IMR-90 (cell line): ENCODE data around the gene TTC16. TPM values are rescaled to one million over a fixed set of nuclear protein-coding genes. Genes with fewer than 3 reads are reported as not detected.

Experiments used
- ATAC-seq: fragments of 200-7000 bp; cut with Tn5 transposase; 2 replicates; pipeline ENCODE4 v1.9.1; 2020; ENCODE audit warnings: low read depth, mild to moderate bottlenecking, moderate library complexity
- BruUV-seq: library from RNA; stranded (reverse); fragments of 400-500 nt; replicated peaks from 2 replicates; lab custom pipeline; 2021; lab: Mats Ljungman, UMichigan
- CTCF ChIA-PET: fragments of 300-600 bp; formaldehyde crosslinking; extraction: SDS; loops from one replicate; lab custom pipeline; 2021; ENCODE audit warnings: antibody characterized with exemption; lab: Yijun Ruan, JAX
- POLR2A ChIA-PET: fragments of 300-600 bp; sonication (Branson Sonifier 250); formaldehyde crosslinking; loops from one replicate; lab custom pipeline; 2022; ENCODE audit warnings: antibody characterized with exemption; ENCODE audit not compliant: unreplicated experiment; lab: Charles Lee
- DNase-seq: peaks from one replicate; pipeline ENCODE4 v3.0.0; 2013
- H2AFZ ChIP-seq: replicated peaks from 2 replicates; pipeline ENCODE3; 2013; ENCODE audit warnings: low read length, mild to moderate bottlenecking; ENCODE audit not compliant: poor library complexity
- H2AK5ac ChIP-seq: 2 replicates; pipeline ENCODE4 v1.6.1; 2013; ENCODE audit warnings: low read depth, low read length, inconsistent platforms
- H2AK9ac ChIP-seq: replicated peaks from 2 replicates; pipeline ENCODE3; 2013; ENCODE audit warnings: mild to moderate bottlenecking, low read depth, low read length, moderate library complexity; ENCODE audit not compliant: poor library complexity
- H2BK120ac ChIP-seq: 2 replicates; pipeline ENCODE4 v1.6.1; 2013; ENCODE audit warnings: low read depth, low read length, inconsistent platforms
- H2BK15ac ChIP-seq: 3 replicates; pipeline ENCODE4 v1.6.1; 2013; ENCODE audit warnings: low read depth, low read length, inconsistent platforms
- H2BK20ac ChIP-seq: 2 replicates; pipeline ENCODE4 v1.6.1; 2013; ENCODE audit warnings: low read depth, mild to moderate bottlenecking, inconsistent platforms, low read length, moderate library complexity
- H2BK5ac ChIP-seq: 2 replicates; pipeline ENCODE4 v1.6.1; 2013; ENCODE audit warnings: mild to moderate bottlenecking, low read depth, low read length, inconsistent platforms; ENCODE audit not compliant: poor library complexity, severe bottlenecking
- H3K14ac ChIP-seq: replicated peaks from 2 replicates; pipeline ENCODE4 v1.6.1; 2013; ENCODE audit warnings: low read depth, low read length, inconsistent platforms
- H3K18ac ChIP-seq: 2 replicates; pipeline ENCODE4 v1.6.1; 2013; ENCODE audit warnings: low read depth, low read length, control low read depth
- H3K23ac ChIP-seq: 2 replicates; pipeline ENCODE4 v1.6.1; 2013; ENCODE audit warnings: low read depth, low read length, inconsistent platforms
- H3K27ac ChIP-seq: 2 replicates; pipeline ENCODE4 v1.5.1; 2013; ENCODE audit warnings: mild to moderate bottlenecking, control low read depth, low read length; ENCODE audit not compliant: insufficient read depth
- H3K27me3 ChIP-seq: 2 replicates; pipeline ENCODE4 v1.6.1; 2013; ENCODE audit warnings: low read length; ENCODE audit not compliant: control insufficient read depth, insufficient read depth
- H3K36me3 ChIP-seq: 2 replicates; pipeline ENCODE4 v1.6.1; 2013; ENCODE audit warnings: low read length, mixed read lengths; ENCODE audit not compliant: control insufficient read depth, insufficient read depth
- H3K4ac ChIP-seq: 2 replicates; pipeline ENCODE4 v1.6.1; 2013; ENCODE audit warnings: low read depth, low read length, inconsistent platforms
- H3K4me1 ChIP-seq: 2 replicates; pipeline ENCODE4 v1.6.1; 2013; ENCODE audit warnings: low read length, mixed read lengths; ENCODE audit not compliant: control insufficient read depth, insufficient read depth
- H3K4me2 ChIP-seq: 2 replicates; pipeline ENCODE4 v1.6.1; 2013; ENCODE audit warnings: low read depth, mild to moderate bottlenecking, control low read depth, low read length, moderate library complexity
- H3K4me3 ChIP-seq: 2 replicates; pipeline ENCODE4 v1.5.1; 2013; ENCODE audit warnings: low read depth, mild to moderate bottlenecking, control low read depth, low read length, moderate library complexity; ENCODE audit not compliant: insufficient read depth
- H3K56ac ChIP-seq: 2 replicates; pipeline ENCODE4 v1.6.1; 2013; ENCODE audit warnings: low read length, inconsistent platforms; ENCODE audit not compliant: insufficient read depth; ENCODE audit errors: extremely low read depth
- H3K79me1 ChIP-seq, 2 experiments: 2 replicates each; pipeline ENCODE4 v1.6.1; 2013; ENCODE audit warnings: low read length in 2 of 2, inconsistent platforms in 1 of 2, low read depth in 1 of 2
- H3K9ac ChIP-seq: 2 replicates; pipeline ENCODE4 v1.6.1; 2013; ENCODE audit warnings: low read depth, low read length, control low read depth
- H3K9me1 ChIP-seq: 2 replicates; pipeline ENCODE4 v1.6.1; 2013; ENCODE audit warnings: low read length, inconsistent platforms; ENCODE audit not compliant: insufficient read depth
- H3K9me3 ChIP-seq: 2 replicates; pipeline ENCODE4 v1.6.1; 2013; ENCODE audit warnings: low read length; ENCODE audit not compliant: control insufficient read depth, insufficient read depth
- H4K20me1 ChIP-seq: 2 replicates; pipeline ENCODE4 v1.6.1; 2013; ENCODE audit warnings: low read length, inconsistent platforms; ENCODE audit not compliant: insufficient read depth
- H4K5ac ChIP-seq: 2 replicates; pipeline ENCODE4 v1.6.1; 2013; ENCODE audit warnings: mild to moderate bottlenecking, low read depth, low read length, control low read depth
- H4K8ac ChIP-seq, 2 experiments: 2 replicates each; pipeline ENCODE4 v1.6.1; 2013; ENCODE audit warnings: low read depth in 2 of 2, low read length in 2 of 2, control low read depth in 1 of 2, inconsistent platforms in 1 of 2
- H4K91ac ChIP-seq: 2 replicates; pipeline ENCODE4 v1.6.1; 2013; ENCODE audit warnings: low read depth, low read length, inconsistent platforms; ENCODE audit not compliant: insufficient read depth
- CHD1 ChIP-seq: IDR thresholded peaks from 2 replicates; pipeline ENCODE4 v1.6.1; 2012; ENCODE audit warnings: low read depth, low read length, improper control_type of control experiment
- FOS ChIP-seq: fragments of 150-350 bp; IDR thresholded peaks from 2 replicates; pipeline ENCODE4 v1.6.1; 2016; ENCODE audit warnings: low read depth, low read length
- RFX5 ChIP-seq: IDR thresholded peaks from 2 replicates; pipeline ENCODE4 v1.8.0; 2012; ENCODE audit warnings: low read depth, mild to moderate bottlenecking, low read length, moderate library complexity
- WGBS, 2 experiments: methylation state at CpG; one replicate each; pipeline versions ENCODE4 v1.1.5 to v1.1.7; 2013; ENCODE audit warnings: missing lambda C conversion rate in 2 of 2; ENCODE audit not compliant: insufficient read length in 1 of 2; ENCODE audit errors: extremely low coverage in 2 of 2; 5-methylcytosine and 5-hydroxymethylcytosine counted together
- dilution Hi-C: fragments of 300-500 bp; cut with HindIII; formaldehyde crosslinking; loops from one replicate; pipeline ENCODE4 v1.14.3; 2018; ENCODE audit warnings: low sequenced_read_pairs; ENCODE audit not compliant: unreplicated experiment
- in situ Hi-C: fragments of 300-500 bp; cut with MboI; formaldehyde crosslinking; loops from 3 replicates; pipeline ENCODE4 v1.14.3; 2019; ENCODE audit warnings: low sequenced_read_pairs, inconsistent platforms, mixed read lengths
- intact Hi-C: fragments of 100-400 bp; cut with micrococcal nuclease; formaldehyde crosslinking; loops from 2 replicates; pipeline ENCODE4 v1.10.0; 2022
- polyA plus RNA-seq, 3 experiments: library from polyadenylated mRNA; depleted of rRNA; stranded (reverse); fragments of >200 nt; gene quantifications; 2 replicates each; pipeline ENCODE4 v1.2.3, GENCODE V29; 2012; ENCODE audit warnings: low replicate concordance in 1 of 3
- total RNA-seq: library from RNA; depleted of rRNA; stranded (reverse); fragments of >200 nt; gene quantifications from 2 replicates; pipeline ENCODE4 v1.2.3, GENCODE V29; 2012

TTC16 gene
- total and polyA plus RNA-seq, 2 of the 4 experiments (the other 2 are of a cell fraction), result 0.02 TPM; not detected in 1

GRCh38 chr9:127698985-127699670 is 16.8 kb upstream of the TTC16 start:
- 21% methylated on average over 26 of the region's 41 CpGs; no CpG with 5 or more reads in 1 of the 2 experiments for WGBS, 2 experiments
- BruUV-seq, result no TSS peak
- H2AK5ac ChIP-seq, result no peak overlapping the region; the same call in 1 of the 2 replicates

More at GRCh38 chr9:127698985-127699670, 16.8 kb upstream of the TTC16 start:
- Histone ChIP-seq H3K9me1 (no peaks in the 10 kb centered on the region; the same call in none of the 2 replicates), H3K56ac (no peak overlapping the region), H4K91ac (peak overlapping the region; percentile 66), H2BK15ac (no peak overlapping the region), H3K36me3 (no peaks in the 10 kb centered on the region), H3K9ac (no peak overlapping the region), H3K27ac (0 out of 2 replicates have a peak overlapping the region, but pooled peaks have one; percentile 12), H4K8ac (peak overlapping the region; percentile 88 to 91), H3K4ac (peak overlapping the region; percentile 65), H3K14ac (no peak overlapping the region; the same call in 1 of the 2 replicates), H4K5ac (peak overlapping the region; percentile 95), H3K18ac (peak overlapping the region; percentile 69; the same call in 1 of the 2 replicates), H3K23ac (no peak overlapping the region), H4K20me1 (no peaks in the 10 kb centered on the region), H3K27me3 (no peaks in the 10 kb centered on the region; the same call in 1 of the 2 replicates), H2BK20ac (no peak overlapping the region), H2BK5ac (no peak overlapping the region), H3K79me1 (no peaks in the 10 kb centered on the region), H2BK120ac (no peak overlapping the region), H3K4me1 (no peaks in the 10 kb centered on the region), H3K9me3 (no peaks in the 10 kb centered on the region), H3K4me2 (peak overlapping the region; percentile 65), H3K4me3 (peak overlapping the region; percentile 27; the same call in 1 of the 2 replicates), H2AK9ac (peak overlapping the region; percentile 77), H2AFZ (peak overlapping the region; percentile 92)
- ChIA-PET POLR2A (no interaction called here), CTCF (no interaction called here)
- DNase-seq (peak; percentile 92), ATAC-seq (peak; percentile 98)
- intact Hi-C loops, result no loop called here
- in situ Hi-C loops, result no loop called here
- dilution Hi-C loops, result no loop called here
- TF ChIP-seq FOS, result no peak
- no peak for TF ChIP-seq CHD1
- no peak for TF ChIP-seq RFX5
